Heart right ventricle (tissue), 16 donors: Measurements from ENCODE around the gene AEBP1. TPM values are rescaled to one million over a fixed set of nuclear protein-coding genes. Genes with fewer than 3 reads are reported as not detected.

Experiments
- ATAC-seq, 8 donors: fragments of 200-7000 bp; cut with Tn5 transposase; one replicate each; pipeline ENCODE4 v1.9.1; 2020; ENCODE audit warnings: mild to moderate bottlenecking in 8 of 8, moderate library complexity in 8 of 8, moderate number of reproducible peaks in 1 of 8
- DNase-seq, 2 donors: peaks; one replicate each; pipeline ENCODE4 v3.0.0-alpha.2; 2020
- H3K27ac ChIP-seq, 10 donors: fragments of 200-600 bp; sonication (generic) in 2 of 10; one replicate each; pipeline versions ENCODE4 v1.5.0 to v1.8.0; 2020 to 2022; ENCODE audit warnings: mild to moderate bottlenecking in 3 of 10
- H3K27me3 ChIP-seq, 7 donors: fragments of 200-600 bp; one replicate each; pipeline ENCODE4 v1.8.0; 2021 to 2022; ENCODE audit warnings: mild to moderate bottlenecking in 2 of 7
- H3K36me3 ChIP-seq, 9 donors: fragments of 200-600 bp; sonication (generic) in 1 of 9; one replicate each; pipeline versions ENCODE4 v1.5.0 to v1.8.0; 2020 to 2022; ENCODE audit warnings: mild to moderate bottlenecking in 2 of 9
- H3K4me1 ChIP-seq, 9 donors: fragments of 200-600 bp; sonication (generic) in 1 of 9; one replicate each; pipeline versions ENCODE4 v1.5.0 to v1.8.0; 2020 to 2022; ENCODE audit warnings: mild to moderate bottlenecking in 4 of 9
- H3K4me3 ChIP-seq, 10 donors: fragments of 200-600 bp; sonication (generic) in 2 of 10; one replicate each; pipeline versions ENCODE4 v1.5.0 to v1.8.0; 2020 to 2022; ENCODE audit warnings: mild to moderate bottlenecking in 7 of 10, moderate library complexity in 2 of 10
- H3K9me3 ChIP-seq, 11 donors: fragments of 200-600 bp in 10 of 11; sonication (generic) in 2 of 11; one replicate each; pipeline versions ENCODE4 v1.5.0 to v1.8.0; 2013 to 2022; ENCODE audit warnings: mild to moderate bottlenecking in 2 of 11, control low read depth in 1 of 11, moderate library complexity in 1 of 11
- CTCF ChIP-seq, 9 donors: fragments of 200-600 bp; sonication (generic) in 2 of 9; IDR thresholded peaks; one replicate each; pipeline versions ENCODE4 v1.5.0 to v1.8.0; 2021 to 2022; ENCODE audit warnings: antibody characterized with exemption in 9 of 9, mild to moderate bottlenecking in 5 of 9, moderate library complexity in 1 of 9
- WGBS, 2 donors: extraction: QIAGEN DNeasy Blood & Tissue Kit; methylation state at CpG; one replicate each; pipeline ENCODE4 v1.1.7; 2013; ENCODE audit warnings: inconsistent platforms in 1 of 2; 5-methylcytosine and 5-hydroxymethylcytosine counted together
- intact Hi-C, 10 donors: fragments of 100-400 bp; cut with DNase I; formaldehyde crosslinking; loops; one replicate each; pipeline versions ENCODE4 v1.11.1 to v1.14.2; 2022
- polyA plus RNA-seq, 2 donors: library from polyadenylated mRNA; stranded (reverse); fragments of 200-250 nt; gene quantifications; one replicate each; pipeline ENCODE4 v1.2.3, GENCODE V29; 2013
- total RNA-seq, 10 donors: library from RNA; stranded (reverse); fragmentation: NEBNext Ultra II Directional in 3 of 10; extraction: Animal tissue kit (Norgen Biotek cat#: 25700) in 3 of 10; gene quantifications; one replicate each; pipeline versions ENCODE4 v1.2.1 to v1.2.4, GENCODE V29; 2021 to 2023
- donor health status: Arrhythmogenic right ventricular cardiomyopathy.
- donor health status: ischemic (EF 13 %, LVEDD 7.1; RV severe dilation, severe dysfunction).
- donor health status: healthy with polysubstance abuse.
- donor health status: DM: no; HTN: yes; CAD: no.
- donor health status: DM: no; HTN: no; CAD: no.
- donor health status: ischemic (EF 25% LVEDD 6.9; RV normal size, moderate dysfunction).
- donor health status: ischemic (EF 25% LVEDD 5.7; RV mildly dilated, moderate dysfunction).
- donor health status: healthy.
- donor health status: DM: yes; HTN: yes; CAD: no.
- donor health status: Ischemic cardiomyopathy.
- donor health status: ischemic (EF 35%, LVEDD 5.7; RV mildly dilated, moderate dysfunction).
- donor health status: nonischemic (EF 11% LVEDD 7.7; RV severe dilation, severe dysfunction).
- donor health status: DM: yes; HTN: yes; CAD: no.
- donor health status: PGD.
- donor health status: ischemic (EF 29% LVEDD 5.4; RV normal size, mild dysfunction).
- donor health status: nonischemic (EF 23%, LVEDD 6.1; RV moderate dilation, normal function).

The AEBP1 gene
- total and polyA plus RNA-seq, 12 donors: 14.1 to 33.7 (median 21.6) TPM

DNA sequence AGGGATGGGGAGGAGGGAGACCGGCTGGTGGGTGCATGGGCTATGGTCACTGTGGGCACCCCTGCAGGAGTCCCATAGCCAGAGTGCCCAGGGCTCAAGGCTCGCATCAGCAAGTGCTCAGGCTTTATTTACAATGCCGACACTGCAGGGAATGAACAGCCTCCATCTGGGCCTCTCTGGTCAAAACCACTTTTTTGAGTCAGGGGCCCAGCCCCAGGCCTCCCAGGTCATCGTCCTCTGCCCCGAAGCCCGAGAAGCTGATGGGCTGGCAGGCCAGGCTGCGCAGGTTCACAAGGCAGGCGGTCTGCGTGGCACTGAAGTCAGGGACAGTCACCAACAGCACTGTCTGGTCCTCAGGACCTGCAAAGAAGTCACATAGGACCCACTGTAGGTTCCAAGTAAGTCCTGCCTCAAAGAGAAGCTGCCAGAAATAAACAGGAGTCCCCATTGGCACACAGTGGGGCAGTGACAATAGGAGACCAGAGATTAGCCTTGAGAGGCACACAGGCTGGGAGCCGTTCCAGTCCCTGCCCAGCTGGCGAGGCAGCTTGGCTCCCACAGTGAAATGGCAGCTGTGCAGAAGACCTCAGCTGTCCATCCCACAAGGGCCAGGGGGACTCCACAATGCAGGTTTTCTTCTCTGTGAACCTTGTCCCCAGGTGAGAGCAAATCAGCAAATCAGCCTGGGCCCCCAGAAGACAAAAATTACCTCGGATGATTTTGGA lies 10.6 kb downstream of the AEBP1 start:
- DNase-seq: peak; percentile 69 to 79
- TF ChIP-seq CTCF (IDR thresholded peaks at IDR 0.05): no peak
- no peaks in the 10 kb centered on the region for H3K9me3 ChIP-seq
- H3K4me3 ChIP-seq: no peak overlapping the region
- H3K4me1 ChIP-seq: peaks cover 3 to 37% (median 11%) of the 10 kb centered on the region in 9 donors
- H3K27me3 ChIP-seq: no peaks in the 10 kb centered on the region
- peak overlapping the region in 6 of 10 donors; percentile 19 to 76 (median 48) for H3K27ac ChIP-seq
- WGBS, 2 donors: 69 to 71% methylated on average over 12 of the region's 12 CpGs
- peak; percentile 46 to 92 (median 80) for ATAC-seq
- peaks cover 0 to 87% (median 3%) of the 10 kb centered on the region in 9 donors for H3K36me3 ChIP-seq
- intact Hi-C loops: loop anchor here in 1 of 10 donors (5.0 kb wide), 1 partner anchor 32 kb away; the partner anchor contains the start of gene POLM

- TF ChIP-seq CTCF (IDR thresholded peaks at IDR 0.05): no peak
- DNase-seq (no peak), ATAC-seq (no peak)
- Histone ChIP-seq H3K4me1 (peaks cover 4 to 46% (median 12%) of the 10 kb centered on the region in 9 donors), H3K27me3 (no peaks in the 10 kb centered on the region), H3K27ac (no peak overlapping the region), H3K36me3 (peaks cover 0 to 89% (median 0%) of the 10 kb centered on the region in 9 donors), H3K4me3 (no peak overlapping the region), H3K9me3 (no peaks in the 10 kb centered on the region)
- intact Hi-C loops: loop anchor here in 1 of 10 donors (5.0 kb wide), 1 partner anchor 34 kb away; the partner anchor contains the start of gene POLM
- 88 to 91% methylated on average over 17 of the region's 17 CpGs for WGBS, 2 donors
Measured at GRCh38 chr7:44116087-44116788, 12.1 kb downstream of the AEBP1 start.

GRCh38 chr7:44116789-44117666 lies 12.9 kb downstream of the AEBP1 start:
- no peaks in the 10 kb centered on the region for H3K9me3 ChIP-seq
- ATAC-seq (no peak), DNase-seq (no peak)
- WGBS, 2 donors: 90 to 91% methylated on average over 25 of the region's 25 CpGs
- intact Hi-C loops: loop anchor here in 1 of 10 donors (5.0 kb wide), 1 partner anchor 35 kb away; the partner anchor contains the start of gene POLM
- H3K36me3 ChIP-seq: peaks cover 0 to 91% (median 0%) of the 10 kb centered on the region in 9 donors
- H3K4me3 ChIP-seq: no peak overlapping the region
- no peaks in the 10 kb centered on the region for H3K27me3 ChIP-seq
- no peak for TF ChIP-seq CTCF (IDR thresholded peaks at IDR 0.05)
- H3K27ac ChIP-seq: no peak overlapping the region
- H3K4me1 ChIP-seq: peaks cover 7 to 54% (median 16%) of the 10 kb centered on the region in 9 donors
